Thyroid gland (tissue), 4 donors: ENCODE data around the gene CMTM3. TPM values are rescaled to one million over a fixed set of nuclear protein-coding genes. Genes with fewer than 3 reads are reported as not detected.

Experiments used
- DNase-seq, 2 donors: peaks; one replicate each; pipeline ENCODE4 v3.0.0-alpha.2; 2019
- H3K27ac ChIP-seq, 3 donors: fragments of 200-600 bp; sonication (generic); 1 replicate in 2 of 3; 2 replicates in 1 of 3; pipeline ENCODE4 v1.5.1; 2016 to 2019; ENCODE audit warnings: mild to moderate bottlenecking in 1 of 3, moderate library complexity in 1 of 3
- H3K27me3 ChIP-seq: fragments of 200-600 bp; sonication (generic); one replicate; pipeline ENCODE4 v1.5.1; 2019
- H3K36me3 ChIP-seq, 2 donors: fragments of 200-600 bp; sonication (generic); one replicate each; pipeline ENCODE4 v1.5.1; 2016 to 2019
- H3K4me1 ChIP-seq, 2 donors: fragments of 200-600 bp; sonication (generic); one replicate each; pipeline ENCODE4 v1.5.1; 2017 to 2019
- H3K4me3 ChIP-seq, 3 donors: fragments of 200-600 bp; sonication (generic); replicated peaks in 1 of 3; 1 replicate in 2 of 3; 2 replicates in 1 of 3; pipeline ENCODE4 v1.5.1; 2016; ENCODE audit warnings: mild to moderate bottlenecking in 1 of 3
- H3K9me3 ChIP-seq: fragments of 200-600 bp; sonication (generic); one replicate; pipeline ENCODE4 v1.5.1; 2017
- CTCF ChIP-seq, 6 experiments: fragments of 200-600 bp in 3 of 6; fragments of 450-650 bp in 3 of 6; sonication (generic) in 3 of 6; IDR thresholded peaks; one replicate each; pipeline ENCODE4 v1.5.1; 2016 to 2019; ENCODE audit warnings: antibody characterized with exemption in 6 of 6, mild to moderate bottlenecking in 2 of 6, inconsistent platforms in 1 of 6, moderate library complexity in 1 of 6
- POLR2A ChIP-seq, 2 donors: fragments of 450-650 bp; IDR thresholded peaks; one replicate each; pipeline ENCODE4 v1.6.1; 2017; ENCODE audit warnings: antibody characterized with exemption in 2 of 2, mild to moderate bottlenecking in 2 of 2, moderate library complexity in 1 of 2
- WGBS, 2 donors: methylation state at CpG; one replicate each; pipeline ENCODE4 v1.1.5; 2017; 5-methylcytosine and 5-hydroxymethylcytosine counted together
- intact Hi-C: fragments of 100-400 bp; cut with DNase I; formaldehyde crosslinking; loops from one replicate; pipeline ENCODE4 v1.15.1; 2023
- total RNA-seq, 4 donors: library from RNA; depleted of rRNA; stranded (reverse); fragments of >200 nt; gene quantifications; one replicate each; pipeline ENCODE4 v1.2.3, GENCODE V29; 2016

CMTM3 gene
- total RNA-seq, 4 donors from 2014 or later = 5.9 to 32.0 (median 21.3) TPM

DNA sequence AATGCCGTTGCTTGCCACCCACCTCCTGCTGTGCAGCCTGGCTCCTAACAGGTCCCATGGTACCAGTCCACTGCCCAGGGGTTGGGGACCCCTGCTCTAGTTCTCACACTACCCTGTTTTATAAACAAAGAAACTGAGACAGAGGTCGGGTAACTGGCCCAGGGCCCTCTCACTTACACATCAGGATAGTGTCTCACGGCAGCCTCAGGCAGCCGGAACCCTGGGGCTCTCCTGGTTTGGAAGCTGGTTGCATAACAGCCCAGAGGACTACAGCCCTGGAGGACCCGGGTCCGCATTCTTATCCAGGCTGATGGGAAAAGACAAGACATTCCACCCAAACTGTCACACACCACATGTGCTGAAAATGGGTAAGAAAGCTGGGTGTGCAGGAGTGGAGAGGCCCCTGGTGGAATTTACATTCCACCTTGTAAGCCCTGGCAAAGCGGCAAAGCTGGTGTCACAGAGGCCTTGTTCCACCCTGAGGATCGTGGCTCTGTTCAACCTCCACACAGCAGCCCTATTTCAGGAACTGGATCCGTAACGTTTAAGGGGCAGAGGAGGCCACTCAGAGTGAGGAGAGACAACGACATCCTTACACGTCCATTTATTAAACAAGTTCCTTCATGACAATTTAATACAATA is 9.8 kb downstream of the CMTM3 start:
- DNase-seq = no peak
- H3K9me3 ChIP-seq = no peaks in the 10 kb centered on the region
- H3K4me1 ChIP-seq = peaks cover 6 to 28% of the 10 kb centered on the region in 2 donors
- no peaks in the 10 kb centered on the region for H3K27me3 ChIP-seq
- H3K36me3 ChIP-seq = peaks cover 14 to 21% of the 10 kb centered on the region in 2 donors
- H3K27ac ChIP-seq = no peak overlapping the region
- intact Hi-C loops = no loop called here
- TF ChIP-seq CTCF (IDR thresholded peaks at IDR 0.05) (no peak), POLR2A (IDR thresholded peaks at IDR 0.05) (no peak)
- H3K4me3 ChIP-seq = no peak overlapping the region
- 85 to 87% methylated on average over 12 of the region's 12 CpGs for WGBS, 2 donors

DNA sequence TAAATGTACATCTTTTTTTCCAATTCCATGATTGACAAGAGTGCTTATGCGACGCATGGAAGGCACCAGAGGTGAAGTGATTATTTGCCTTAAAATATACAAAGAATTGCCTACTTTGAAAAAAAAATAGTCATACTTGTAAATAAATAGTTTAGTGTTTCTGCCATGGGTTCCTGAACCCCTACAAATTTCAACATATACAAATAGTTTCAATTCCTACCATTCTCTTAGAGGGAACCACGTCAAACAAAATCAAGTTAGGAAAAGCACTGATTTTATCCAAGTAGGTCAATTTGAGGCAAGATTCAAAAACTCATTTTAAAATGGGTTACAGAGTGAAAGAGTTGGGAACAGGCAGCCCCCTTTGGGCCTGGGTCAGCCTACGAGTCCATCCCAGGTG is 11.7 kb downstream of the CMTM3 start:
- Histone ChIP-seq H3K4me3 (no peak overlapping the region), H3K27ac (no peak overlapping the region), H3K4me1 (peaks cover 6 to 25% of the 10 kb centered on the region in 2 donors), H3K27me3 (no peaks in the 10 kb centered on the region), H3K9me3 (no peaks in the 10 kb centered on the region), H3K36me3 (peaks cover 22 to 35% of the 10 kb centered on the region in 2 donors)
- intact Hi-C loops = no loop called here
- DNase-seq = no peak
- TF ChIP-seq CTCF (IDR thresholded peaks at IDR 0.05) (no peak), POLR2A (IDR thresholded peaks at IDR 0.05) (no peak)
- WGBS, 2 donors = 92 to 96% methylated on average over 4 of the region's 4 CpGs

- no peaks in the 10 kb centered on the region for H3K9me3 ChIP-seq
- H3K36me3 ChIP-seq = peaks cover 27 to 39% of the 10 kb centered on the region in 2 donors
- DNase-seq = no peak
- TF ChIP-seq CTCF (IDR thresholded peaks at IDR 0.05) (no peak), POLR2A (IDR thresholded peaks at IDR 0.05) (no peak)
- intact Hi-C loops = no loop called here
- H3K4me3 ChIP-seq = no peak overlapping the region
- H3K4me1 ChIP-seq = peaks cover 6 to 25% of the 10 kb centered on the region in 2 donors
- WGBS, 2 donors = 76 to 82% methylated on average over 9 of the region's 9 CpGs
- no peak overlapping the region for H3K27ac ChIP-seq
- H3K27me3 ChIP-seq = no peaks in the 10 kb centered on the region
These were observed 12.1 kb downstream of the CMTM3 start for GRCh38 chr16:66616592-66616991.

DNA sequence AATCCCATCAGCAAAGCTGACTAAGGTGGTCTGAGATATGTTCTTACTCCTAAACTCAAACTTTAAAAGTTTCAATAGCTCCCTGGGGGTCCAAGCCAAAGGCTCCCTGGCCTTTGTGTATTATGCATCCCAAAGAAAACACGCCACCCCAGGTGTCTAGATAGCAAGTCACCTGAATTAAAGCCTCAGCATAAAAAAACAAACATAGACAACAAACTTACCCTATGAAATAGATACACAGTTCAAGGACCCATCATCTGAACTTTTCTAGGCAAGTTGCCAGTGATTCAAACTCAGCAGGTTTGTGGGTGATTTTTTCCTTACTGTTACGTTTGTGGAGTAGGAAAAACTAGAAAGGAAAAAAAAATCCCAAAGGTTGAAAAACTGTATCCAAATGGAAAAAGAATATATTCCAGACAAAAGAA is 12.5 kb downstream of the CMTM3 start:
- Histone ChIP-seq H3K4me3 (no peak overlapping the region), H3K9me3 (no peaks in the 10 kb centered on the region), H3K4me1 (peaks cover 6 to 25% of the 10 kb centered on the region in 2 donors), H3K27ac (no peak overlapping the region), H3K36me3 (peaks cover 27 to 44% of the 10 kb centered on the region in 2 donors), H3K27me3 (no peaks in the 10 kb centered on the region)
- DNase-seq = no peak
- no peak for TF ChIP-seq CTCF (IDR thresholded peaks at IDR 0.05)
- TF ChIP-seq POLR2A (IDR thresholded peaks at IDR 0.05) = no peak
- 78 to 79% methylated on average over 2 of the region's 2 CpGs for WGBS, 2 donors
- intact Hi-C loops = no loop called here

GRCh38 chr16:66617728-66618127 is 13.2 kb downstream of the CMTM3 start:
- Histone ChIP-seq H3K27ac (no peak overlapping the region), H3K9me3 (no peaks in the 10 kb centered on the region), H3K4me1 (peaks cover 6 to 27% of the 10 kb centered on the region in 2 donors), H3K36me3 (peaks cover 19 to 40% of the 10 kb centered on the region in 2 donors), H3K4me3 (no peak overlapping the region), H3K27me3 (no peaks in the 10 kb centered on the region)
- no peak for TF ChIP-seq CTCF (IDR thresholded peaks at IDR 0.05)
- no peak for TF ChIP-seq POLR2A (IDR thresholded peaks at IDR 0.05)
- no peak for DNase-seq
- WGBS, 2 donors = 52 to 67% methylated on average over 7 of the region's 7 CpGs
- intact Hi-C loops = no loop called here
